Measurements from ENCODE around the gene IFT25.

GRCh38 chr1:53896635-53897229, 48.8 kb downstream of the IFT25 start:
- TF ChIP-seq POLR2A (IDR thresholded peaks at IDR 0.05; ENCODE audit: low read length) (no peak), GATA1 (IDR thresholded peaks at IDR 0.05; ENCODE audit: low read depth, low read length) (no peak)
